ENCODE results near the gene TXLNG.
"Not testable (repeated sequence)": the region's sequence is repeated elsewhere in the genome, so short reads cannot be mapped to it uniquely, and the experiment has no call there.

Gene TXLNG

GRCh38 chrX:16786139-16786790 lies at the start of gene TXLNG:
Gene TXLNG, plus strand, starts transcription at chrX:16786466. Its CDS starts 22 bp downstream, at chrX:16786488.
- in situ Hi-C loops (cut with HindIII; ENCODE audit: low pct_ligation_motif_present, low pct_unique_long_range_greater_than_20kb, low sequenced_read_pairs), result no loop called here
- DNase-seq, result peak; percentile 91

GRCh38 chrX:16737024-16737423 lies 49.2 kb upstream of the TXLNG start:
- in situ Hi-C loops (cut with HindIII; ENCODE audit: low pct_ligation_motif_present, low pct_unique_long_range_greater_than_20kb, low sequenced_read_pairs), result no loop called here

GRCh38 chrX:16739574-16739973 lies 46.7 kb upstream of the TXLNG start:
- in situ Hi-C loops (cut with HindIII; ENCODE audit: low pct_ligation_motif_present, low pct_unique_long_range_greater_than_20kb, low sequenced_read_pairs), result no loop called here
- DNase-seq, result no peak

More at GRCh38 chrX:16737024-16737423, 49.2 kb upstream of the TXLNG start:
- DNase-seq, result no peak

- in situ Hi-C loops (cut with HindIII; ENCODE audit: low pct_ligation_motif_present, low pct_unique_long_range_greater_than_20kb, low sequenced_read_pairs), result no loop called here
- peak; percentile 76 for DNase-seq
Measured at GRCh38 chrX:16743604-16744325, 42.5 kb upstream of the TXLNG start.

GRCh38 chrX:16745102-16745501 lies 41.2 kb upstream of the TXLNG start:
- DNase-seq, result no peak
- in situ Hi-C loops (cut with HindIII; ENCODE audit: low pct_ligation_motif_present, low pct_unique_long_range_greater_than_20kb, low sequenced_read_pairs), result no loop called here

- no peak for DNase-seq
- in situ Hi-C loops (cut with HindIII; ENCODE audit: low pct_ligation_motif_present, low pct_unique_long_range_greater_than_20kb, low sequenced_read_pairs), result no loop called here
Measured at GRCh38 chrX:16745659-16746058, 40.6 kb upstream of the TXLNG start.

- no peak for DNase-seq
- in situ Hi-C loops (cut with HindIII; ENCODE audit: low pct_ligation_motif_present, low pct_unique_long_range_greater_than_20kb, low sequenced_read_pairs), result no loop called here
Measured at GRCh38 chrX:16748425-16748824, 37.8 kb upstream of the TXLNG start.

- DNase-seq, result no peak
- in situ Hi-C loops (cut with HindIII; ENCODE audit: low pct_ligation_motif_present, low pct_unique_long_range_greater_than_20kb, low sequenced_read_pairs), result no loop called here
Measured at GRCh38 chrX:16750136-16750535, 36.1 kb upstream of the TXLNG start.

GRCh38 chrX:16754019-16754418 lies 32.2 kb upstream of the TXLNG start:
- no peak for DNase-seq
- in situ Hi-C loops (cut with HindIII; ENCODE audit: low pct_ligation_motif_present, low pct_unique_long_range_greater_than_20kb, low sequenced_read_pairs), result no loop called here

GRCh38 chrX:16756724-16757123 lies 29.5 kb upstream of the TXLNG start:
- DNase-seq, result no peak
- in situ Hi-C loops (cut with HindIII; ENCODE audit: low pct_ligation_motif_present, low pct_unique_long_range_greater_than_20kb, low sequenced_read_pairs), result no loop called here

GRCh38 chrX:16761500-16761899 lies 24.8 kb upstream of the TXLNG start:
- in situ Hi-C loops (cut with HindIII; ENCODE audit: low pct_ligation_motif_present, low pct_unique_long_range_greater_than_20kb, low sequenced_read_pairs); DNase-seq: not testable (repeated sequence)

- DNase-seq, result no peak
- in situ Hi-C loops (cut with HindIII; ENCODE audit: low pct_ligation_motif_present, low pct_unique_long_range_greater_than_20kb, low sequenced_read_pairs), result no loop called here
Measured at GRCh38 chrX:16762579-16762978, 23.7 kb upstream of the TXLNG start.

- DNase-seq, result no peak
- in situ Hi-C loops (cut with HindIII; ENCODE audit: low pct_ligation_motif_present, low pct_unique_long_range_greater_than_20kb, low sequenced_read_pairs), result no loop called here
Measured at GRCh38 chrX:16765594-16765993, 20.7 kb upstream of the TXLNG start.

- no peak for DNase-seq
- in situ Hi-C loops (cut with HindIII; ENCODE audit: low pct_ligation_motif_present, low pct_unique_long_range_greater_than_20kb, low sequenced_read_pairs), result no loop called here
Measured at GRCh38 chrX:16770970-16771482, 15.2 kb upstream of the TXLNG start.

- peak; percentile 3 for DNase-seq
- in situ Hi-C loops (cut with HindIII; ENCODE audit: low pct_ligation_motif_present, low pct_unique_long_range_greater_than_20kb, low sequenced_read_pairs), result no loop called here
Measured at GRCh38 chrX:16771483-16772398, 14.5 kb upstream of the TXLNG start.

GRCh38 chrX:16772460-16772859 lies 13.8 kb upstream of the TXLNG start:
- in situ Hi-C loops (cut with HindIII; ENCODE audit: low pct_ligation_motif_present, low pct_unique_long_range_greater_than_20kb, low sequenced_read_pairs), result no loop called here
- no peak for DNase-seq

GRCh38 chrX:16774746-16775145 lies 11.5 kb upstream of the TXLNG start:
- in situ Hi-C loops (cut with HindIII; ENCODE audit: low pct_ligation_motif_present, low pct_unique_long_range_greater_than_20kb, low sequenced_read_pairs), result no loop called here
- no peak for DNase-seq

GRCh38 chrX:16778545-16778944 lies 7.7 kb upstream of the TXLNG start:
- no peak for DNase-seq
- in situ Hi-C loops (cut with HindIII; ENCODE audit: low pct_ligation_motif_present, low pct_unique_long_range_greater_than_20kb, low sequenced_read_pairs), result no loop called here

- in situ Hi-C loops (cut with HindIII; ENCODE audit: low pct_ligation_motif_present, low pct_unique_long_range_greater_than_20kb, low sequenced_read_pairs), result no loop called here
- DNase-seq, result no peak
Measured at GRCh38 chrX:16778993-16779392, 7.3 kb upstream of the TXLNG start.

Measured in ACHN (cell line).